Keratinocyte (primary cell): ENCODE data around the gene TMEM80.
A peak's percentile ranks its signal among the peaks of the same experiment; 100 is the strongest.

ENCODE experiments used
- CTCF ChIP-seq, 3 experiments: IDR thresholded peaks in 1 of 3; conservative IDR thresholded peaks in 1 of 3; optimal IDR thresholded peaks in 1 of 3; 2 replicates in 2 of 3; 3 replicates in 1 of 3; pipeline versions ENCODE3 to v1.5.1; 2011; ENCODE audit warnings: low read length in 3 of 3, mild to moderate bottlenecking in 3 of 3, moderate library complexity in 2 of 3, control low read depth in 1 of 3, inconsistent platforms in 1 of 3; ENCODE audit not compliant: insufficient read depth in 2 of 3; ENCODE audit errors: extremely low read depth in 1 of 3
- EZH2 ChIP-seq: IDR thresholded peaks from one replicate; pipeline ENCODE4 v1.6.1; 2012; ENCODE audit warnings: inconsistent platforms, mild to moderate bottlenecking, low read length, moderate library complexity

GRCh38 chr11:662689-663274 is 32.8 kb upstream of the TMEM80 start:
- TF ChIP-seq CTCF (optimal IDR thresholded peaks at IDR 0.05 in 1 of 3, IDR thresholded peaks at IDR 0.05 in 1 of 3, conservative IDR thresholded peaks at IDR 0.05 in 1 of 3; ENCODE audit: extremely low read depth in 1 of 3, insufficient read depth in 2 of 3, low read length in 3 of 3) = peak; percentile 70 to 98 (median 76)
- no peak for TF ChIP-seq EZH2
